Superior temporal gyrus (tissue), 1 donor: Measurements from ENCODE around the gene PKD1L1.

Experiments
- DNase-seq: peaks from one replicate; pipeline ENCODE4 v3.0.0-alpha.2; 2016; ENCODE audit errors: extremely low spot score

The PKD1L1 gene

GRCh38 chr7:47875998-47876744 lies 72.1 kb downstream of the PKD1L1 start:
- DNase-seq, result no peak

- no peak for DNase-seq
Measured at GRCh38 chr7:47875406-47875805, 72.9 kb downstream of the PKD1L1 start.

GRCh38 chr7:47873762-47874161 lies 74.5 kb downstream of the PKD1L1 start:
- DNase-seq, result no peak

GRCh38 chr7:47867286-47867685 lies 81.0 kb downstream of the PKD1L1 start:
- no peak for DNase-seq

GRCh38 chr7:47866120-47866519 lies 82.1 kb downstream of the PKD1L1 start:
- DNase-seq, result no peak

- DNase-seq, result no peak
Measured at GRCh38 chr7:47852330-47853245, 95.7 kb downstream of the PKD1L1 start.

GRCh38 chr7:47847207-47847606 lies 101.1 kb downstream of the PKD1L1 start:
- DNase-seq, result no peak

GRCh38 chr7:47846138-47846836 lies 102.0 kb downstream of the PKD1L1 start:
- DNase-seq, result no peak

GRCh38 chr7:47844311-47844710 lies 104.0 kb downstream of the PKD1L1 start:
- DNase-seq, result no peak

- DNase-seq, result no peak
Measured at GRCh38 chr7:47843291-47843690, 105.0 kb downstream of the PKD1L1 start.

- no peak for DNase-seq
Measured at GRCh38 chr7:47839381-47839780, 108.9 kb downstream of the PKD1L1 start.

- no peak for DNase-seq
Measured at GRCh38 chr7:47837826-47838225, 110.4 kb downstream of the PKD1L1 start.

GRCh38 chr7:47836503-47837202 lies 111.6 kb downstream of the PKD1L1 start:
- DNase-seq, result no peak

GRCh38 chr7:47836080-47836479 lies 112.2 kb downstream of the PKD1L1 start:
- DNase-seq, result no peak

- no peak for DNase-seq
Measured at GRCh38 chr7:47833211-47833610, 115.1 kb downstream of the PKD1L1 start.

GRCh38 chr7:47832105-47832715 lies 116.1 kb downstream of the PKD1L1 start:
- no peak for DNase-seq

- no peak for DNase-seq
Measured at GRCh38 chr7:47830015-47830414, 118.3 kb downstream of the PKD1L1 start.

- no peak for DNase-seq
Measured at GRCh38 chr7:47827871-47828270, 120.4 kb downstream of the PKD1L1 start.

- DNase-seq, result no peak
Measured at GRCh38 chr7:47827351-47827756, 120.9 kb downstream of the PKD1L1 start.

- DNase-seq, result no peak
Measured at GRCh38 chr7:47826754-47827153, 121.5 kb downstream of the PKD1L1 start.

- DNase-seq, result no peak
Measured at GRCh38 chr7:47819607-47819920, 128.7 kb downstream of the PKD1L1 start.
